Activated T-helper 1 cell treated with anti-CD3 and anti-CD28 coated beads, Interleukin-12 subunit alpha, Interleukin-12 subunit beta, Interleukin-2, Interleukin-4 antibody, amounts not matched to agents 30 ng/mL and 10 ng/mL and 1 ng/mL, durations not matched to agents 14 hours and 24 hours and 36 hours (primary cell): Measurements from ENCODE around the gene EPHA7. TPM values are rescaled to one million over a fixed set of nuclear protein-coding genes. Genes with fewer than 3 reads are reported as not detected.

Source experiments
- DNase-seq: peaks from one replicate; pipeline ENCODE4 v3.0.0; 2021; ENCODE audit warnings: low spot score
- H3K27ac Mint-ChIP-seq: one replicate; pipeline ENCODE4 v1.8.0; 2021; ENCODE audit warnings: mild to moderate bottlenecking, mixed read lengths
- H3K27me3 Mint-ChIP-seq: one replicate; pipeline ENCODE4 v1.8.0; 2022; ENCODE audit warnings: mild to moderate bottlenecking, moderate library complexity, mixed read lengths; ENCODE audit not compliant: insufficient read depth
- H3K36me3 Mint-ChIP-seq: one replicate; pipeline ENCODE4 v1.8.0; 2021; ENCODE audit warnings: low read depth, mixed read lengths
- H3K4me1 Mint-ChIP-seq: one replicate; pipeline ENCODE4 v1.8.0; 2021; ENCODE audit warnings: low read depth, mixed read lengths
- H3K4me3 Mint-ChIP-seq: one replicate; pipeline ENCODE4 v1.8.0; 2021; ENCODE audit warnings: mild to moderate bottlenecking, moderate library complexity, mixed read lengths
- H3K9me3 Mint-ChIP-seq: one replicate; pipeline ENCODE4 v1.8.0; 2021; ENCODE audit warnings: mixed read lengths
- intact Hi-C: fragments of 100-400 bp; cut with micrococcal nuclease; formaldehyde crosslinking; loops from one replicate; pipeline ENCODE4 v1.15.1; 2024
- total RNA-seq: library from RNA; stranded (reverse); gene quantifications from 2 replicates; pipeline ENCODE4 v1.2.3, GENCODE V29; 2022

EPHA7 gene
- total RNA-seq, 1 donor from 2014 or later: not detected

DNA sequence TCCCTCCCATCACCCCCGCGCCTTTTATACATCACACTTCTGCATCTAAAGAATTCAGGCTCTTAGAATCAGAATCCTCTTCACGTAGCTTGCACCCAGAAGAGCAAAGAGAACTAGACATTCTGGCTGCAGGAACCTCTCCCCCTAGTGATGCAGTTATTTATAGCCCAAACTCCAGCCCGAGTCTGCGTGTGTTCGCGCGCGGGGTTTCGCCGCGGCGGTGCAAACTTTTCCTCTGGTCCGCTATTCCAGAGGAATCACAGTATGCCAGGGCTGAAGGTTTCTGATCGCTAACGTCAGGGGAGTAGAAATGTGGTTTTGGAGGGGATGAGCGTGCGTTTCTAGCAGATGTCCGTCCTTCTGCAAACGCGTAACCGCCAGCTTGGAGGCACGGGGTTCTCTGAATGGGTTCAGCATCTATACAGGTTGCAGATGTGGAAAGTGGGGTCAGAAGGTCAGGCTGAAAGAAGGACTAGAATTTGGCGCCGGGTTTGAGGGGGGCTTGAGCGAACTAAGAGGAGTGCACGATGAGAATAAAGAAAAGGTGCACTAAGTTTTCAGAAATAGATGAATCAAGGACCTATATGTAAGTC is 1.8 kb downstream of the EPHA7 start:
- H3K27ac Mint-ChIP-seq: peak overlapping the region; percentile 69
- intact Hi-C loops: no loop called here

DNA sequence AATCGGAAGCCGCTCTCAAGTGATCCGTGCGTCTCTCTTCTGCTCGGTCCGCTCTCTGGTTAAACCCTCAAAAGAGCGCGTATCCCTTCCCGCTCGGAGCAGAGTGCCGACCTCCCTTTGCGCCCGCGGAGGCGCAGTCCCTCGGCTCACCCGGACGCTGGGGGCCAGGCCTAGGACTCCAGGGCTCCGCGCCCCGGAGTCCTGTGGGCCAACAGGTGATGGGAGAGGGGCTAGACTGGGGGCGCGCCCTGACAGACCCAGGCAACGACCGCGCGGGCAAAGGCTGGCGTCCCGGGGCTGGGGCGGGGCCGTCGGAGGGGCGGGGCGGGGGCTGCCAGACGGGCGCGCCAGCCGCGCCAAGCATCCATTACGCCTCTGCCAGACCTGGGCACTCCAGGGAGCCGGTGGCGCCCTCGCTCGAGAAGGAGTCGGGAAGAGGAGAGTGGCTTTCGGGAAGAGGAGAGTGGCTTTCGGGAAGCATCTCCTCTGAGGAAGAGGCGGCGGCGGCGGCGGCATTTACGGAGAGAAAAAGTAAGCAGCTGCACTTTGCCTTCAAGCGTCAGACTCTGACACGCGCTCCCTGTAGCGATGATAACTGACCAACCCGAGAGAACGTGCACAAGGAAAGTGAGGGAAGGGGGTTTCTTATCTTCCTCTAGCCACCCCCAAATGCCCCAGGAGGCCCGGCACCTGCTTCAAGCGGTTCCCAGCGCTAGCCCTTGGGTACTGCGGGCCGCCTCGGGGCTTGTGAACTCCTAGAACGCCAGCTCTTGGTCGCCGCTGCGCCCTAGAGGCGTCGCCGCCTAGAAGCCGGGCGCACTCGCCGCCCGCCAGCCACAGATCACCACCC is 2.6 kb downstream of the EPHA7 start:
- Mint-ChIP-seq H3K4me3 (peak overlapping the region; percentile 47), H3K9me3 (no peaks in the 10 kb centered on the region), H3K4me1 (peaks cover 19% of the 10 kb centered on the region), H3K36me3 (no peaks in the 10 kb centered on the region), H3K27me3 (peaks cover 63% of the 10 kb centered on the region), H3K27ac (no peak overlapping the region)
- no peak for DNase-seq
- intact Hi-C loops: no loop called here

More for the DNA sequence above, 1.8 kb downstream of the EPHA7 start:
- peaks cover 19% of the 10 kb centered on the region for H3K4me1 Mint-ChIP-seq
- H3K36me3 Mint-ChIP-seq: no peaks in the 10 kb centered on the region
- H3K9me3 Mint-ChIP-seq: no peaks in the 10 kb centered on the region
- DNase-seq: no peak
- H3K27me3 Mint-ChIP-seq: peaks cover 64% of the 10 kb centered on the region
- H3K4me3 Mint-ChIP-seq: peak overlapping the region; percentile 47

DNA sequence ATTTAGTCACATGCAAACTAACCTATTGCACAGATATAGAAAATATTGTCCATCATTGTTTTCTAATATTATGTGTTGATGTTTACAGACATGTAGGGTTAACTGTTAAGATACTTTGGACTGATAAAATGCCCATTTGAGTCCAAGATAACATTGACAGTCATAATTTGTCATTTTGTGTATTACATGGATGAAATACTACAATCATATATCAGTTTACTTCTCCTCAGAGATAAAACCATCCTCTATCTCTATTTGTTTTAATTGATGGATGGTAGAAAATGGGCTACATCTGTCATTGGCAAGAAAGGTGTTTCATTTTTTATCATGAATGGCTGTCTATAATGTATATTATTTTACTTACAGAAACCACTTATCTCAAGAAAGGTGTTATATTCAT is 6.2 kb downstream of the EPHA7 start:
- Mint-ChIP-seq H3K27me3 (peaks cover 32% of the 10 kb centered on the region), H3K27ac (no peak overlapping the region), H3K36me3 (no peaks in the 10 kb centered on the region), H3K4me3 (no peak overlapping the region), H3K4me1 (peaks cover 10% of the 10 kb centered on the region), H3K9me3 (no peaks in the 10 kb centered on the region)
- DNase-seq: no peak
- intact Hi-C loops: no loop called here

DNA sequence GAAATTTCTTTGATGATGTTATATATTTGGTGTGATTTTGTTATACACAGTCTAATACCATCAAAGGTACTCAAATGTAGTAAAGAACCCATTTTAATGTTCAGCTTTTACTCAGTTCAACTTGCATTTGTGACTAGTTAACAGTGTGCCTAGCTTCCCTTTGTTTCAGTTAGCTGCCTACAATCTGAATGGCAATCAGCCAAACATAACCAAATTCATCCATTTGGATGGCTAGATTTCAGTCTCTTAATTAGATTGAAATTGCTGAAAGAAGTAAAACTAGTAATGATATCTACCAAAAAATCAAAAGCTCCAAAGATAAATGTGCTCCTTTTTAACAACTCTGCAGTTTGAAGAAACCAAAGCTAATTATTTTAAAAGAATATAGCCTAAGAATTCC is 6.9 kb downstream of the EPHA7 start:
- Mint-ChIP-seq H3K27ac (no peak overlapping the region), H3K27me3 (peaks cover 26% of the 10 kb centered on the region), H3K4me3 (no peak overlapping the region), H3K4me1 (peaks cover 5% of the 10 kb centered on the region), H3K9me3 (no peaks in the 10 kb centered on the region), H3K36me3 (no peaks in the 10 kb centered on the region)
- intact Hi-C loops: no loop called here
- DNase-seq: no peak

DNA sequence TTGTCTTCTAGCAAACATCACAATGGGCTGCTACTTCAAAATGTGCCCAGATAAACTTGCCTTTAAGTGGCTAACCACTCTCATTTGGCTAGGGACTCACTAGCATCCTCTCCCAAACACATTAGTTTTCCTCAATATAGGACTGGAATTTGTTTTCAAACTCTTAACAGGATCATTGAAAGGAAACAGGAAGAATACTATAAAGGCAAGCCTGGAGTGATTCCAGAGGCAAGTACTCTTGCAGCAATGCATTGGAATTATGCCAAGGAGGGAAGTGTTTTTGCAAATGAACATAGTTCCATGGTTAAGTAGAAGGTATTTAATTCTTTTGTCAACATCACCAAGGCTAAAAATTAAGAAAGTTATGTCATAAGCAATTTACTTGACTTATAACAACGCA is 12.2 kb downstream of the EPHA7 start:
- no peaks in the 10 kb centered on the region for H3K9me3 Mint-ChIP-seq
- no peaks in the 10 kb centered on the region for H3K27me3 Mint-ChIP-seq
- no peak overlapping the region for H3K4me3 Mint-ChIP-seq
- H3K36me3 Mint-ChIP-seq: no peaks in the 10 kb centered on the region
- H3K4me1 Mint-ChIP-seq: no peaks in the 10 kb centered on the region
- intact Hi-C loops: no loop called here
- H3K27ac Mint-ChIP-seq: no peak overlapping the region
- no peak for DNase-seq

DNA sequence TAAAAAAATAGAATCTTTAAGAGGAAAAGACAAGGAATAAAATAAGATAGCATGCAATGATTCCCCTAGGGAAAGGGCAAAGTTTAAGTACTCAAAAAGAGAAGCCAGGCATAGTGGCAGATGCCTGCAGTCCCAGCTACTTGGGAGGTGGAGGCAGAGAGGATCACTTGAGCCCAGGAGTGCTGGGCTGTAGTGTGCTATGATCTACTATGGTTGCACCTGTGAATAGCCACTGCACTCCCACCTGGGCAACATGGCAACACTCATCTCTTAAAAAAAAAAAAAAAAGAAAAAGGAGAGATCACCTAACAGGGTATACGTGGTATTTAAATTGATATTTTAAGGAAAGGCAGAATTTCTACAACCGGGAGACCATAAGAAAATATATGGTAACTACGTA is 16.0 kb downstream of the EPHA7 start:
- no peaks in the 10 kb centered on the region for H3K9me3 Mint-ChIP-seq
- intact Hi-C loops: no loop called here
- DNase-seq: no peak
- H3K36me3 Mint-ChIP-seq: no peaks in the 10 kb centered on the region
- no peaks in the 10 kb centered on the region for H3K27me3 Mint-ChIP-seq
- no peak overlapping the region for H3K4me3 Mint-ChIP-seq
- H3K4me1 Mint-ChIP-seq: no peaks in the 10 kb centered on the region
- H3K27ac Mint-ChIP-seq: no peak overlapping the region

DNA sequence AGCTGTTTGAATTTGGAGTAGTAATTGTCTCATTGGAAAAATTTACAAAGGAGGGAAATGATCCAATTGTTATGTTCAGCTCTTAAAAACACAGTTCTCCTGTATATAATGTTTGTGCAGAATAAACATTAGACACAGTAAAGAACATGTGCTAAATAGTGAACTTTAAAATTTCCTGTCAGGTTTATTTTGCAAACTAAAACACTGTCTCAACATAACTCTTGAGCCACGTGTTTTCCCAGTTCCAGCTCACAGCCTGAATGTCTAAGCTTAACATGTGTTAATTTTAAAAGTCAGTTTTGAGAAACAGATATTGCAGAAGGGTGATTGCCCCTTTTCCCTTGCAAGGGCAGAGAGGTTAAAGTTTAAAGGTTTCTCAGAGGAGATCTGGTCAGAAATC is 20.6 kb downstream of the EPHA7 start:
- Mint-ChIP-seq H3K27ac (no peak overlapping the region), H3K4me1 (no peaks in the 10 kb centered on the region), H3K36me3 (no peaks in the 10 kb centered on the region), H3K9me3 (no peaks in the 10 kb centered on the region), H3K27me3 (no peaks in the 10 kb centered on the region), H3K4me3 (no peak overlapping the region)
- intact Hi-C loops: no loop called here
- no peak for DNase-seq

DNA sequence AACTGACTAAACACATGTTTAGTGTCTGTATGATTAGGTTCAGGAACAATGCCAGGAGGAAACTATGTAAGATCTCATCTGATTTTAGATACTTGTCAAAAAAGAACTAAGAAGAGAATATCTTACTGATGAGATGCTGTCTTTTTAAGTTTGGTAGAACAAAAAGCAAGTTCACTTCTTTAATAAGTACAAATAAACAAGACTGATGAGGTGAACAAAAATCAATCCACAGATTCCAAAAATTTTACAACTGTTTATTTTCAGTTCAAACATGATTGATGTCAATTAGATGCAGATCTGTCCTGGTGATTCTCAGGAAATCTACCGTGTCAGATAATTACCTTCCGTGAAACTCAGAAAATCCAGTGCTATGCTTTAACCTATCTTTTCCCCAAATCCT is 24.9 kb downstream of the EPHA7 start:
- no peaks in the 10 kb centered on the region for H3K4me1 Mint-ChIP-seq
- no peak for DNase-seq
- H3K27me3 Mint-ChIP-seq: no peaks in the 10 kb centered on the region
- intact Hi-C loops: no loop called here
- no peaks in the 10 kb centered on the region for H3K9me3 Mint-ChIP-seq
- no peaks in the 10 kb centered on the region for H3K36me3 Mint-ChIP-seq
- no peak overlapping the region for H3K4me3 Mint-ChIP-seq
- H3K27ac Mint-ChIP-seq: no peak overlapping the region

DNA sequence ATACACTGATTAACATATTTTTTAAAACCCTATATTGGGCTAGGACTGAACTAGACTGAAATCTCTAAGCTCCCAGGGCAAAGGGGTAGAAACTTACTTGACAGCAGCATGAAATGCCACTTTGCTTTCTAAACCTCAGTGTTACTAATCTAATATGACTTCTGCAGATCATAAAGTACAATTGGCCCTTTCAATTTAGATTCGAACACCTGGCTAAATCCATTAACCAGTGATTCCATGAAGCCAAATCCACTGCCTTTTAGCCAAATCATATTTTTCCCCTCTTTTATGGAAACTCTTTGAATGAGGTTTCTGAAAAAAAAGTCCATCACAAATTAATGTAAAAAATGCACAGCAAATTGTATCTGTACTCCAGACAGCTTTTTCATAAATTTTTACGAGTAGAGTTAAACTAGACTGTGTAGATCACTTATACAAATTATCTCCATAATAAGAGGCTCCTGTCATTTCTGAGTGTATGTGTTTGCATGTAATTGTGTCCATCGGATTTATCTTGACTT is 25.7 kb downstream of the EPHA7 start:
- no peaks in the 10 kb centered on the region for H3K36me3 Mint-ChIP-seq
- intact Hi-C loops: no loop called here
- no peaks in the 10 kb centered on the region for H3K9me3 Mint-ChIP-seq

DNA sequence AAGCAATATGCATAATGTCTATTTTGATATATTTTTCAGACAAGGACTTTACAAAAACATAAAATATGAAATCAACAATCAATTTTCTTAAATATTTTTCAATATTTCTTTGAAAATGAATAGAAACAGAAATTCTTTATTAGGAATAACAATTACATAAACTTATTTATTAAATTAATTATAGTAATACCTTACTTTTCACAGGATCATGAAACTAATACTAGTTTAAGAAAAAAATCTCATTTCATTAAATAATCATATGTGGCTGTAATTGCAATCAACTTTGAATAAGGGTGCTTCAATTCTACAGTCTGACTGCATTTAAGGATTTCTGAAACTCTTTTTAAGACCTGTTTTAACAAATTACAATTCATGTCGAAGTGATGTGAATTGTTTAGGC is 26.6 kb downstream of the EPHA7 start:
- no peak overlapping the region for H3K27ac Mint-ChIP-seq
- H3K4me1 Mint-ChIP-seq: no peaks in the 10 kb centered on the region
- H3K9me3 Mint-ChIP-seq: no peaks in the 10 kb centered on the region
- H3K36me3 Mint-ChIP-seq: no peaks in the 10 kb centered on the region
- no peaks in the 10 kb centered on the region for H3K27me3 Mint-ChIP-seq
- no peak overlapping the region for H3K4me3 Mint-ChIP-seq
- DNase-seq: no peak
- intact Hi-C loops: no loop called here

More for the DNA sequence above, 25.7 kb downstream of the EPHA7 start:
- H3K27ac Mint-ChIP-seq: no peak overlapping the region
- no peak for DNase-seq
- H3K27me3 Mint-ChIP-seq: no peaks in the 10 kb centered on the region
- no peaks in the 10 kb centered on the region for H3K4me1 Mint-ChIP-seq
- no peak overlapping the region for H3K4me3 Mint-ChIP-seq

DNA sequence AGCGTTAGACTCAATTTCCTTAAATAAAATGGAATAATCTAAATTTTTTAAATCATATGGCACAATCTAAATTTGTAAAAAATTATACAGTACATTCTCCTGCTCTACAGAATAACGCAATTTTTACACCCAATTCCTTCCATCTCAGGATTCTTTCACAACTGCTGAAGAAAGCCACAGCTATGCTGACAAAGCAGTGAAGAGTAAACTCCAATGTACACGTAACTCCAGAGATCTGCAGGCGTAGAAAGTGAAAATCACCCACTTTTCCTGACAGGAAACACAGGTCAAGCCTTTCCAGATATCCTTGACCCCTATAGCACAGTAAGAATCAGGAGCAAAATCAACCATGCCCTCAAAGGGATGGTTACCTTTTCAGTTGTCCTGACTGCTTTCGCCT is 27.4 kb downstream of the EPHA7 start:
- Mint-ChIP-seq H3K4me3 (no peak overlapping the region), H3K36me3 (no peaks in the 10 kb centered on the region), H3K27me3 (no peaks in the 10 kb centered on the region), H3K9me3 (peaks cover 7% of the 10 kb centered on the region), H3K4me1 (no peaks in the 10 kb centered on the region), H3K27ac (no peak overlapping the region)
- DNase-seq: no peak
- intact Hi-C loops: no loop called here

DNA sequence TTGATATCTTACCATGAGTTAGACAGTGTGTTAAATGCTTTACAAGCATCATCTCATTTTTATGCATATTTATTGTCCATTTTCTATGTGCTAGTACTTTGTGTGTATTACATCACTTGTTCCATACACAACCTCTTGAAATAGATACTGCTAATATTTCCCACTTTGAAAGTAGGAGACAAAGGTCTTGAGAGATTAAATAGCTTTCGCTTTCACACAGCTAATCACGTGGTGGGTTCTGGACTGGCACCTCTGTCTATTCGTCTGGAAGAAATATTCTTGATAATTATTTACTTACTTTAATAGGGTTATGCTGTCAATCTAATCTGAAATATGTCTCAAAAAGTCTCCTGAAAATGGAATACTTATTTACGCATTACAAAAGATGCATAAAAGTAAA is 30.2 kb downstream of the EPHA7 start:
- DNase-seq: no peak
- H3K4me1 Mint-ChIP-seq: no peaks in the 10 kb centered on the region
- H3K36me3 Mint-ChIP-seq: no peaks in the 10 kb centered on the region
- intact Hi-C loops: loop anchor here (5.0 kb wide), 1 partner anchor 492 kb away; no protein-coding TSS in a partner anchor
- no peak overlapping the region for H3K27ac Mint-ChIP-seq
- H3K4me3 Mint-ChIP-seq: no peak overlapping the region
- H3K27me3 Mint-ChIP-seq: no peaks in the 10 kb centered on the region
- H3K9me3 Mint-ChIP-seq: peaks cover 7% of the 10 kb centered on the region

DNA sequence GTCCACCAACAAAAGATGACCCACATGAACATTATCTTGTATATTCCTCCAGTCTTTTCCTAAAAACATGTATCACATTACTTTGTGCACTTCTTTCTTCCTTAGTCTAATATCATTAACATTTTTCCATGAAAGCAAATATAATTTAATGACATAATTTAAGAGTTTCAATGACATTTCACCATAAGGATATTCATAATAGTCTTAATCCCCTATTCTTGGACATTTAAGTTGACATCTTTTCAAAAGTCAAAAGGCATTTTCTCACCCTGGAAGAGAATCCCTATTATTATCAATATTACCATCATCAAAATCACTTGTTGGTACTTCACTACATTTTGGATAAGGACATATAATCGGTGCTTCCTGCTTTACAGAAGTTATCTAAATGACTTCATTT is 31.3 kb downstream of the EPHA7 start:
- H3K27ac Mint-ChIP-seq: no peak overlapping the region
- no peak overlapping the region for H3K4me3 Mint-ChIP-seq
- H3K4me1 Mint-ChIP-seq: no peaks in the 10 kb centered on the region
- H3K27me3 Mint-ChIP-seq: no peaks in the 10 kb centered on the region
- DNase-seq: no peak
- peaks cover 7% of the 10 kb centered on the region for H3K9me3 Mint-ChIP-seq
- H3K36me3 Mint-ChIP-seq: no peaks in the 10 kb centered on the region
- intact Hi-C loops: loop anchor here (5.0 kb wide), 1 partner anchor 491 kb away; no protein-coding TSS in a partner anchor
